Spleen (tissue), 7 donors: ENCODE data around the gene CNTNAP5.

Experiments
- CTCF ChIP-seq, 11 experiments: fragments of 200-600 bp in 7 of 11; fragments of 450-650 bp in 4 of 11; sonication (generic) in 4 of 11; IDR thresholded peaks in 8 of 11; conservative IDR thresholded peaks in 3 of 11; 1 replicate in 7 of 11; 2 replicates in 4 of 11; pipeline versions ENCODE4 v1.4.0 to v1.8.0; 2016 to 2021; ENCODE audit warnings: antibody characterized with exemption in 11 of 11, inconsistent platforms in 4 of 11, mild to moderate bottlenecking in 1 of 11
- POLR2AphosphoS5 ChIP-seq, 3 donors: sonication (generic); formaldehyde crosslinking; IDR thresholded peaks; one replicate each; pipeline ENCODE4 v1.5.1; 2017; ENCODE audit warnings: antibody characterized with exemption in 3 of 3
- donor health status: DM: no; HTN: no; CAD: no; lungs with moderate emphysema.
- donor health status: DM: no; HTN: no; CAD: no.
- donor health status: DM: no; HTN: no; CAD: no.

DNA sequence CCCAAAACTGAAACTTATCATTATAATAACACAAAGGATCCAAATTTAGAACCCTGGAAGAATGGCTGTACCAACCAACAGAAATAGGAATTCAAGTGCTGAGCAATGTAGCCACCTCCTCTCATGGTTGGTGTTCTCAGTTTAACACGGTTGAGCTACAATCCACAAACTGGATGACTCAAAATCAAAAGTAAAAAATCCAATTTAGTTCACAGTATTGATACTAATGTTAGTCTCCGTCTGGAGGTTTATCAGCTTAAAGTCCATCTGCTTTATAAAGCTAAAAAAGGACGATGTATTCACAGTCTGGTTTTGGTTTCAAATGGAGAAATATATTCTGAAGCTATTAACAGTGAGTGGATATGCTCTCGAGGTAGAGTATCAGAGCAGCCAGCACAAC is 40.5 kb downstream of the CNTNAP5 start:
- TF ChIP-seq CTCF (IDR thresholded peaks at IDR 0.05 in 8 of 11, conservative IDR thresholded peaks at IDR 0.05 in 3 of 11) (no peak), POLR2AphosphoS5 (IDR thresholded peaks at IDR 0.05) (no peak)
